ENCODE measurements around the gene LRP2BP.
A peak's percentile ranks its signal among the peaks of the same experiment; 100 is the strongest.

The LRP2BP gene

GRCh38 chr4:185398618-185399017 lies 2.9 kb upstream of the LRP2BP start:
- TF ChIP-seq CTCF (conservative IDR thresholded peaks at IDR 0.05; ENCODE audit: low read depth) = no peak
- ChIA-PET POLR2A (ENCODE audit: low non-redundant PET) (no interaction called here), CTCF (no interaction called here)
- H3K27ac ChIP-seq = no peak overlapping the region
- DNase-seq (ENCODE audit: low spot score) = no peak

GRCh38 chr4:185396724-185397385 lies 1.1 kb upstream of the LRP2BP start, which contains the start of gene ANKRD37:
TSS of gene ANKRD37 (plus strand) at chr4:185396841. CDS start at chr4:185396924, 83 bp downstream.
- TF ChIP-seq CTCF (conservative IDR thresholded peaks at IDR 0.05; ENCODE audit: low read depth) = no peak
- peak; percentile 38 for DNase-seq (ENCODE audit: low spot score)
- peak within 1 kb of the TSS; percentile 99 for H3K27ac ChIP-seq
- ChIA-PET POLR2A (ENCODE audit: low non-redundant PET) (interaction anchor here (0.7 to 1.5 kb wide), 4 partner anchors 29 to 199 kb away, joined by 3 to 4 read pairs (median 3); partner anchors contain the start of genes SNX25 and UFSP2), CTCF (interaction anchor here (0.6 to 0.9 kb wide), 4 partner anchors 187 to 206 kb away, joined by 3 to 4 read pairs (median 4); no protein-coding TSS in a partner anchor)

- DNase-seq (ENCODE audit: low spot score) = peak; percentile 98
- TF ChIP-seq CTCF (conservative IDR thresholded peaks at IDR 0.05; ENCODE audit: low read depth) = no peak
- ChIA-PET POLR2A (ENCODE audit: low non-redundant PET) (interaction anchor here (0.7 to 1.5 kb wide), 5 partner anchors 30 to 199 kb away, joined by 3 to 4 read pairs (median 3); partner anchors contain the start of genes SNX25 and UFSP2), CTCF (interaction anchor here (0.5 to 0.9 kb wide), 2 partner anchors 12 to 201 kb away, joined by 3 to 4 read pairs; no protein-coding TSS in a partner anchor)
- H3K27ac ChIP-seq = peak overlapping the region; percentile 99
Measured at GRCh38 chr4:185395956-185396723, 416 bp upstream of the LRP2BP start.

- CTCF ChIA-PET = no interaction called here
- POLR2A ChIA-PET (ENCODE audit: low non-redundant PET) = interaction anchor here (1.1 kb wide), 1 partner anchor 42 kb away, joined by 3 read pairs; no protein-coding TSS in a partner anchor
- H3K27ac ChIP-seq = no peak overlapping the region
- DNase-seq (ENCODE audit: low spot score) = no peak
- TF ChIP-seq CTCF (conservative IDR thresholded peaks at IDR 0.05; ENCODE audit: low read depth) = no peak
Measured at GRCh38 chr4:185394568-185395237, 1.0 kb downstream of the LRP2BP start.

GRCh38 chr4:185392156-185392555 lies 3.6 kb downstream of the LRP2BP start:
- ChIA-PET POLR2A (ENCODE audit: low non-redundant PET) (no interaction called here), CTCF (interaction anchor here (0.7 kb wide), 1 partner anchor 53 kb away, joined by 3 read pairs; no protein-coding TSS in a partner anchor)
- H3K27ac ChIP-seq = no peak overlapping the region

More at GRCh38 chr4:185392156-185392555, 3.6 kb downstream of the LRP2BP start:
- DNase-seq (ENCODE audit: low spot score) = no peak
- no peak for TF ChIP-seq CTCF (conservative IDR thresholded peaks at IDR 0.05; ENCODE audit: low read depth)

Data from RWPE1 (cell line).